ENCODE results near the gene ALDH16A1.

The ALDH16A1 gene

GRCh38 chr19:49506575-49507105, 53.6 kb downstream of the ALDH16A1 start:
- peak; percentile 82 for TF ChIP-seq CTCF (IDR thresholded peaks at IDR 0.05; ENCODE audit: insufficient read depth, low read depth, low read length, missing control alignments)
- peak; percentile 66 for DNase-seq (ENCODE audit: low read depth)
- H3K4me3 ChIP-seq (ENCODE audit: low read length), result no peak overlapping the region

- DNase-seq (ENCODE audit: low read depth), result no peak
- no peak for TF ChIP-seq CTCF (IDR thresholded peaks at IDR 0.05; ENCODE audit: insufficient read depth, low read depth, low read length, missing control alignments)
- no peak overlapping the region for H3K4me3 ChIP-seq (ENCODE audit: low read length)
Observed at GRCh38 chr19:49507803-49508494, 54.9 kb downstream of the ALDH16A1 start.

- TF ChIP-seq CTCF (IDR thresholded peaks at IDR 0.05; ENCODE audit: insufficient read depth, low read depth, low read length, missing control alignments), result no peak
- H3K4me3 ChIP-seq (ENCODE audit: low read length), result peak overlapping the region; percentile 43
- no peak for DNase-seq (ENCODE audit: low read depth)
Observed at GRCh38 chr19:49512970-49513745, 60.1 kb downstream of the ALDH16A1 start.

- peak overlapping the region; percentile 43 for H3K4me3 ChIP-seq (ENCODE audit: low read length)
- TF ChIP-seq CTCF (IDR thresholded peaks at IDR 0.05; ENCODE audit: insufficient read depth, low read depth, low read length, missing control alignments), result no peak
- no peak for DNase-seq (ENCODE audit: low read depth)
Observed at GRCh38 chr19:49513746-49514118, 60.7 kb downstream of the ALDH16A1 start.

- no peak for TF ChIP-seq CTCF (IDR thresholded peaks at IDR 0.05; ENCODE audit: insufficient read depth, low read depth, low read length, missing control alignments)
- DNase-seq (ENCODE audit: low read depth), result no peak
- H3K4me3 ChIP-seq (ENCODE audit: low read length), result no peak overlapping the region
Observed at GRCh38 chr19:49514151-49514550, 61.1 kb downstream of the ALDH16A1 start.

GRCh38 chr19:49515767-49516166, 62.7 kb downstream of the ALDH16A1 start:
- no peak for DNase-seq (ENCODE audit: low read depth)
- TF ChIP-seq CTCF (IDR thresholded peaks at IDR 0.05; ENCODE audit: insufficient read depth, low read depth, low read length, missing control alignments), result no peak
- no peak overlapping the region for H3K4me3 ChIP-seq (ENCODE audit: low read length)
